Activated T-cell treated with anti-CD3 and anti-CD28 coated beads, Interleukin-2, amount 50 U/mL, for 72 hours (primary cell): ENCODE measurements around the gene ZW10. TPM values are rescaled to one million over a fixed set of nuclear protein-coding genes. Genes with fewer than 3 reads are reported as not detected.
"Not testable (repeated sequence)": the region's sequence is repeated elsewhere in the genome, so short reads cannot be mapped to it uniquely, and the experiment has no call there.

Experiments used
- ATAC-seq, 2 donors: fragments of 150-1000 bp; cut with Tn5 transposase; replicated peaks in 1 of 2; 2 replicates each; pipeline ENCODE4 v1.10.0; 2021; ENCODE audit warnings: moderate library complexity in 2 of 2, mild to moderate bottlenecking in 1 of 2
- DNase-seq, 2 donors: peaks; one replicate each; pipeline ENCODE4 v3.0.0; 2021 to 2022; ENCODE audit warnings: mixed read lengths in 1 of 2
- H3K27ac Mint-ChIP-seq: one replicate; pipeline ENCODE4 v1.8.0; 2022; ENCODE audit warnings: mild to moderate bottlenecking, moderate library complexity, mixed read lengths
- H3K27me3 Mint-ChIP-seq: one replicate; pipeline ENCODE4 v1.8.0; 2022; ENCODE audit warnings: low read depth, mixed read lengths
- H3K36me3 Mint-ChIP-seq, 2 donors: one replicate each; pipeline ENCODE4 v1.8.0; 2022; ENCODE audit warnings: mixed read lengths in 2 of 2, mild to moderate bottlenecking in 1 of 2; ENCODE audit not compliant: insufficient read depth in 2 of 2
- H3K4me1 Mint-ChIP-seq: one replicate; pipeline ENCODE4 v1.8.0; 2022; ENCODE audit warnings: low read depth, mixed read lengths
- H3K4me3 Mint-ChIP-seq, 2 donors: one replicate each; pipeline ENCODE4 v1.8.0; 2022; ENCODE audit warnings: mild to moderate bottlenecking in 2 of 2, mixed read lengths in 2 of 2, moderate library complexity in 2 of 2
- H3K9me3 Mint-ChIP-seq, 2 donors: one replicate each; pipeline ENCODE4 v1.8.0; 2022; ENCODE audit warnings: mixed read lengths in 2 of 2
- total RNA-seq, 2 donors: library from RNA; stranded (reverse); gene quantifications; one replicate each; pipeline ENCODE4 v1.2.3, GENCODE V29; 2022

ZW10 gene
- total RNA-seq, 2 donors from 2014 or later: 13.7 to 16.6 TPM

- DNase-seq: no peak
- H3K4me3 Mint-ChIP-seq: no peak overlapping the region
- H3K36me3 Mint-ChIP-seq: peaks cover 0 to 6% of the 10 kb centered on the region in 2 donors
- H3K27me3 Mint-ChIP-seq: no peaks in the 10 kb centered on the region
- no peak overlapping the region for H3K27ac Mint-ChIP-seq
- ATAC-seq: no peak
- no peaks in the 10 kb centered on the region for H3K9me3 Mint-ChIP-seq
- no peaks in the 10 kb centered on the region for H3K4me1 Mint-ChIP-seq
These were observed 44.0 kb downstream of the ZW10 start for GRCh38 chr11:113729456-113729855.

DNA sequence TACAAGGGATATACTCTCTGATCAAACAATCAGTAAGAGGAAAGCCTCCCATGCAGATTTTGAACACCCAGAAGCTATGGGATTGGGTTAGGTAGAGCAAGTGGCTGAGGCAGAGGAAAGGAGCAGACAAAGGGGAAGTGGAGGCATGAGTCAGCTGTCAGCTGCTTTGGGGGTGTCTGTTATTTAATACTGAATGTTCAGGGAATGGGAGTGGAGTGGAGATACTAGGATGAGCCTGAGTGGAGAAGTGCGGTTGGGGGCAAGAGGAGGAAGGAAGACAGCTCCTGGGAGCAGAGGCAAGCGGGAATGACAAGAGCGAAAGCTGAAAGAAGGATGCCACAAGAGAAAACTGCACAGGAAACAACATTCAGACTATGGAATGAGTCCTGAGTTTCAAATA is 44.7 kb downstream of the ZW10 start:
- Mint-ChIP-seq H3K4me1 (no peaks in the 10 kb centered on the region), H3K4me3 (no peak overlapping the region), H3K9me3 (no peaks in the 10 kb centered on the region), H3K27ac (no peak overlapping the region), H3K27me3 (no peaks in the 10 kb centered on the region), H3K36me3 (peaks cover 0 to under 1% of the 10 kb centered on the region in 2 donors)
- no peak for DNase-seq
- ATAC-seq: no peak

DNA sequence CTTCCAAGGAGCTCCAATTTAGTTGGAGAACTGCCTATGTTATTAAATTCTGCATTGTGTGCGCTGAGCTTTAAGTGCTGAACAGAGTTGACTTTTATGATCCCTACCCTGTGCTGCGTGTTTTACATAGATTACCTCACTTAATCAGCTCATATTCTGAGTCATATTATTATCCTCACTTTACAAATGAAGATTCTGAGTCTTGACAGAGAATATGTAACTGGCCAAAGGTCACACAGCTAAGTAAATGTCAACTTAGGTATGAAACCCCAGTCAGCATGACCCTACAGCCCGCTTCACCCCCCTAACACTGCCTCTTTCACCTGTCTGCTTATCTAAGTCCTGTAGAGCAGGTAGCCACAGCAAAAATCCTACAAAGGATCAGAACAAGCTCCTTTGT is 47.6 kb downstream of the ZW10 start:
- Mint-ChIP-seq H3K4me3 (no peak overlapping the region), H3K36me3 (no peaks in the 10 kb centered on the region), H3K9me3 (peaks cover 0 to 1% of the 10 kb centered on the region in 2 donors), H3K27me3 (no peaks in the 10 kb centered on the region), H3K4me1 (no peaks in the 10 kb centered on the region), H3K27ac (no peak overlapping the region)
- DNase-seq (no peak), ATAC-seq (no peak)

DNA sequence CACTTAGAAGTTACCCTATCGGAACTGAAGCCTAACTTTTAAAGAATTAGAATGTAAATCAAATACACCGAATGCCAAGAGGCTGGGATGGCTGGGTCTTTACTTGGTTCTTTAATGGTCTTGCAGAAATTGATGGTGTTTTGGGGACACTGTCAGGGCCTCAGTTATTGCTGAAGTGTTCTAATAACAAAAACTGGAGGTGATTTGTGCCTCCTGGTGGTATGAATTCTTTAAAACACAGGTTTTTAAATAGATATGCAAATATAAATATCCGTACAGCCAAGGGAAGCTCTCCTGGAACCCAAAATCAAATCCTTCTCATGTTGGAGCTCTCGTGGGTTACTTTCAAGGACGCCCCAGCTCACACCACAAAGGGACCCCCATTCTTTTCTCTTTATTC is 48.1 kb downstream of the ZW10 start:
- Mint-ChIP-seq H3K4me3 (no peak overlapping the region), H3K27ac (no peak overlapping the region), H3K9me3 (peaks cover 0 to 1% of the 10 kb centered on the region in 2 donors), H3K36me3 (no peaks in the 10 kb centered on the region), H3K4me1 (no peaks in the 10 kb centered on the region), H3K27me3 (no peaks in the 10 kb centered on the region)
- DNase-seq (no peak), ATAC-seq (no peak)

- ATAC-seq (no peak), DNase-seq (no peak)
- Mint-ChIP-seq H3K27ac (no peak overlapping the region), H3K4me3 (no peak overlapping the region), H3K27me3 (no peaks in the 10 kb centered on the region), H3K36me3 (no peaks in the 10 kb centered on the region), H3K9me3 (peaks cover 0 to 1% of the 10 kb centered on the region in 2 donors), H3K4me1 (no peaks in the 10 kb centered on the region)
These were observed 48.7 kb downstream of the ZW10 start for GRCh38 chr11:113724778-113725177.

GRCh38 chr11:113723787-113724186 is 49.7 kb downstream of the ZW10 start:
- Mint-ChIP-seq H3K9me3 (peaks cover 0 to 1% of the 10 kb centered on the region in 2 donors), H3K27ac (no peak overlapping the region), H3K27me3 (no peaks in the 10 kb centered on the region), H3K36me3 (no peaks in the 10 kb centered on the region), H3K4me1 (no peaks in the 10 kb centered on the region), H3K4me3 (no peak overlapping the region)
- no peak for DNase-seq
- no peak for ATAC-seq

DNA sequence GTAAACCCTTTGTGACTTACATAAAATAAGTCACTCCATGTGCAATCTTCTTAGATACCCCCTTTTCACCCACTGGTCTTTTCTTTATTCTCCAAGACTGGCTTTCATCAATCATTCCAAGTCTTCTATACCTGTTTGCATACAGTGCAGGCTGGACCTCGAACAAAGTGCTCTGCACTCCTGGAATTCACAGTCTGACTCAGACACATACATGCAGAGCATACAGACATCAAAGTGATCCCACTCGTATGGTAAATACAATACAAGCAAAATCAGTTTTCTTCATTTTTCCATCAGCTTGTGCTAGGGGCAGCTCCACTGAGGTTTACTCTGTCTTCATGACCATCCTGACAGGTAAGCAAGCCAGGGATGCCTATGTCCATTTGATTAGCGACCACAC is 50.6 kb downstream of the ZW10 start:
- Mint-ChIP-seq H3K4me3 (no peak overlapping the region), H3K27ac (no peak overlapping the region), H3K27me3 (no peaks in the 10 kb centered on the region), H3K36me3 (no peaks in the 10 kb centered on the region), H3K9me3 (peaks cover 0 to 1% of the 10 kb centered on the region in 2 donors), H3K4me1 (no peaks in the 10 kb centered on the region)
- DNase-seq (no peak), ATAC-seq (no peak)

DNA sequence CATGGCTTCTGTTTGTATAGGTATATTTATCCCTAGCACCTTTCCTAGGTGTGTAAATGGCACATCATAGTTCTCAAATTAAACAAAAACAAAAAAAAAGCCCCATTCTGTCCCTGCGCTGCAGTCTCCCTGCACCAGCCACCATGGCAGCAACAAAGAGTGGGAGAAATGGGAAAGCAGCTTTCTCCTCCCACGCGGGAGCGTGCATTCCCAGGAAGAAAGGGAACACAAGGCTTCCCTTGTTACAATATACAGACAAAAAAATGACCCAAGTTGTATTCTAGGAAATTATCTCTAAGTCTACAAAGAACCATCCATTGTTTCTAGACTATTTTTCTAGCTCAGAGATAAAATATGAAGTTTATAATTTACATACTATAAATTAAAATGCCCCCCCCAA is 51.3 kb downstream of the ZW10 start:
- H3K27ac Mint-ChIP-seq: no peak overlapping the region
- DNase-seq (no peak), ATAC-seq (no peak)
- no peaks in the 10 kb centered on the region for H3K27me3 Mint-ChIP-seq
- H3K4me3 Mint-ChIP-seq: no peak overlapping the region
- no peaks in the 10 kb centered on the region for H3K4me1 Mint-ChIP-seq
- H3K36me3 Mint-ChIP-seq: no peaks in the 10 kb centered on the region
- peaks cover 1 to 3% of the 10 kb centered on the region in 2 donors for H3K9me3 Mint-ChIP-seq

GRCh38 chr11:113721462-113722066 is 51.9 kb downstream of the ZW10 start:
- Mint-ChIP-seq H3K4me1 (no peaks in the 10 kb centered on the region), H3K27ac (no peak overlapping the region), H3K36me3 (no peaks in the 10 kb centered on the region), H3K27me3 (no peaks in the 10 kb centered on the region), H3K9me3 (peaks cover 3% of the 10 kb centered on the region in 2 donors), H3K4me3 (no peak overlapping the region)
- ATAC-seq (no peak), DNase-seq (no peak)

DNA sequence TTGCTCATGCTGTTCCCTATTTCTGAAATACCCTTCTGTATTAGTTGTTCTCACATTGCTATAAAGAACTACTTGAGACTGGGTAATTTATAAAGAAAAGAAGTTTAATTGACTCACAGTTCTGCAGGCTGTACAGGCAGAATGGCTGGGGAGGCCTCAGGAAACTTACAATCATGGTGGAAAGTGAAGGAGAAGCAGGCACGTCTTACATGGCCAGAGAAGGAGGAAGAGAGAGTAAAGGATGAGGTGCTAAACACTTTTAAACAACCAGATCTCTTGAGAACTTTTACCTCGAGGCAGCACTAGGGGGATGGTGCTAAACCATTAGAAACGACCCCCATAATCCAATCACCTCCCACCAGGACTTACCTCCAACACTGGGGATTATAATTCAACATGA is 53.0 kb downstream of the ZW10 start:
- not testable (repeated sequence) for DNase-seq, H3K9me3 Mint-ChIP-seq, H3K4me3 Mint-ChIP-seq, H3K4me1 Mint-ChIP-seq, H3K27ac Mint-ChIP-seq, H3K36me3 Mint-ChIP-seq, ATAC-seq, H3K27me3 Mint-ChIP-seq

- Mint-ChIP-seq H3K4me1 (no peaks in the 10 kb centered on the region), H3K27me3 (no peaks in the 10 kb centered on the region), H3K36me3 (peaks cover 0 to 2% of the 10 kb centered on the region in 2 donors), H3K4me3 (no peak overlapping the region), H3K9me3 (peaks cover 2 to 5% of the 10 kb centered on the region in 2 donors), H3K27ac (no peak overlapping the region)
- no peak for DNase-seq
- no peak for ATAC-seq
These were observed 57.4 kb downstream of the ZW10 start for GRCh38 chr11:113715882-113716625.

- Mint-ChIP-seq H3K9me3 (peaks cover 1 to 7% of the 10 kb centered on the region in 2 donors), H3K27ac (no peak overlapping the region), H3K27me3 (no peaks in the 10 kb centered on the region), H3K4me1 (no peaks in the 10 kb centered on the region), H3K4me3 (no peak overlapping the region), H3K36me3 (peaks cover 0 to 2% of the 10 kb centered on the region in 2 donors)
- ATAC-seq: no peak
- no peak for DNase-seq
These were observed 58.2 kb downstream of the ZW10 start for GRCh38 chr11:113715273-113715672.

DNA sequence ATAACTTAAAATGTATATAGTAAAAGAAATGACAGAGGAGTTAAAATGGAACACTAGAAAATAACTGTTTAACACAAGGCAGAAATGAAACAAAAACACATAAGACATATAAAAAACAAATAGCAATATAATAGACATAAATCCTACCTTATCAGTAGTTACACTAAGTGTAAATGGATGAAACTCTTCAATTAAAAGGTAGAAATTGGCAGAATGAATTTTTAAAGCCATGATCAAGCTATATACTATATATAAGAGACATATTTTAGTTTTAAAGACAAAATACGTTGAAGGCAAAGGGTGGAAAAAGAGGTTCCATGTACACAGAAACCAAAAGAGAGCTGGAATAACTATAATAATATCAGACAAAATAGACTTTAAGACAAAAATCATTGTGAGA is 62.5 kb downstream of the ZW10 start:
- DNase-seq (no peak), ATAC-seq (no peak)
- Mint-ChIP-seq H3K9me3 (peaks cover 8 to 9% of the 10 kb centered on the region in 2 donors), H3K27ac (no peak overlapping the region), H3K4me3 (no peak overlapping the region), H3K4me1 (no peaks in the 10 kb centered on the region), H3K36me3 (peaks cover 9 to 10% of the 10 kb centered on the region in 2 donors), H3K27me3 (no peaks in the 10 kb centered on the region)
